ENCODE data around the gene ELAVL2. TPM values are rescaled to one million over a fixed set of nuclear protein-coding genes. Genes with fewer than 3 reads are reported as not detected.

Gene ELAVL2
- total RNA-seq (2021), result not detected in 2 replicates
- not detected for Bru-seq, nascent RNA
- not detected for BruChase-seq, experiment 1, labeled RNA remaining after a 2-hour chase
- BruChase-seq, experiment 2, labeled RNA remaining after a 6-hour chase, result not detected
- long read RNA-seq, result 0 reads

GRCh38 chr9:23826120-23826629, at the start of gene ELAVL2:
Gene ELAVL2, minus strand, starts transcription at chr9:23826240. Its CDS starts 64,006 bp downstream, at chr9:23762234.
- Histone ChIP-seq H2AFZ (no peak within 1 kb of the TSS), H3K27ac (no peak within 1 kb of the TSS), H3K9me2 (ENCODE audit: insufficient read depth) (no peaks in the 10 kb centered on the region), H3K79me2 (ENCODE audit: low read depth) (no peaks in the 10 kb centered on the region), H3K9me3 (ENCODE audit: insufficient read depth, low read depth) (no peaks in the 10 kb centered on the region), H4K20me1 (ENCODE audit: insufficient read depth) (no peaks in the 10 kb centered on the region), H3F3A (ENCODE audit: insufficient read depth, low read depth) (no peaks in the 10 kb centered on the region), H3K36me3 (ENCODE audit: low read depth) (no peaks in the 10 kb centered on the region), H3K4me3 (peak within 1 kb of the TSS; percentile 24; the same call in 1 of the 2 replicates), H3K4me2 (peak within 1 kb of the TSS; percentile 20; the same call in 1 of the 2 replicates), H3K27me3 (ENCODE audit: insufficient read depth, low read depth) (peaks cover 13% of the 10 kb centered on the region), H3K4me1 (replicated peaks; ENCODE audit: insufficient read depth) (no peaks in the 10 kb centered on the region)
- intact Hi-C loops (cut with micrococcal nuclease; ENCODE audit: unreplicated experiment), result no loop called here
- ChIA-PET CTCF (no interaction called here), POLR2A (ENCODE audit: unreplicated experiment) (no interaction called here)
- peak in 1 of 2 experiments; percentile 56 for DNase-seq
- no TSS peak for BruUV-seq (replicated peaks)
- no peak for TF ChIP-seq EZH2 (IDR thresholded peaks at IDR 0.05; ENCODE audit: low read depth)
- no peak for TF ChIP-seq CTCF (conservative IDR thresholded peaks at IDR 0.05)

DNA sequence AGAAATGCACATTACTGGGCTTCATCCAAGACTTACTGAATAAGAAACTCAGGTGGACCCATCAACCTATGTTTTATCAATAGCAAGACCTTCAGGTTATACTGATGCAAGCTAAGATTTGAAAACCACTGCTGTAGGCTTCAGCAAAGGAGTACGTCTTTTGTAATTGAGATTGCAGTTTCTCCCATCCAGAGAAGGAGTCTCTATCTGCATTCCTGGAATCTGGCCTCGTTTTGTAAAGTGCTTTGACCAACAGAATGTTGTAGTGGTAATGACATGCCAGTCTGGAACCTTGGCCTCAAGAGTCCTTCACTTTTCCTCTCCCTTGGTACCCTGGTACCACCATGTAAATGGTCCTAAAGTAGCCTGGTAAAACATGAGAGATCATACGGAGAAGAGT, 32.2 kb upstream of the ELAVL2 start:
- Histone ChIP-seq H3K9me3 (ENCODE audit: insufficient read depth, low read depth) (no peaks in the 10 kb centered on the region), H3K4me1 (replicated peaks; ENCODE audit: insufficient read depth) (no peaks in the 10 kb centered on the region), H2AFZ (no peak overlapping the region), H3K4me3 (no peak overlapping the region), H3F3A (ENCODE audit: insufficient read depth, low read depth) (no peaks in the 10 kb centered on the region), H3K27ac (no peak overlapping the region), H3K79me2 (ENCODE audit: low read depth) (no peaks in the 10 kb centered on the region), H3K4me2 (no peak overlapping the region), H3K9me2 (ENCODE audit: insufficient read depth) (no peaks in the 10 kb centered on the region), H3K27me3 (ENCODE audit: insufficient read depth, low read depth) (no peaks in the 10 kb centered on the region), H4K20me1 (ENCODE audit: insufficient read depth) (no peaks in the 10 kb centered on the region), H3K36me3 (ENCODE audit: low read depth) (no peaks in the 10 kb centered on the region)
- POLR2A ChIA-PET (ENCODE audit: unreplicated experiment), result no interaction called here
- intact Hi-C loops (cut with micrococcal nuclease; ENCODE audit: unreplicated experiment), result no loop called here
- no peak for TF ChIP-seq CTCF (conservative IDR thresholded peaks at IDR 0.05)
- no peak for TF ChIP-seq EZH2 (IDR thresholded peaks at IDR 0.05; ENCODE audit: low read depth)
- no peak for DNase-seq
- CTCF ChIA-PET, result no interaction called here
- no TSS peak for BruUV-seq (replicated peaks)

DNA sequence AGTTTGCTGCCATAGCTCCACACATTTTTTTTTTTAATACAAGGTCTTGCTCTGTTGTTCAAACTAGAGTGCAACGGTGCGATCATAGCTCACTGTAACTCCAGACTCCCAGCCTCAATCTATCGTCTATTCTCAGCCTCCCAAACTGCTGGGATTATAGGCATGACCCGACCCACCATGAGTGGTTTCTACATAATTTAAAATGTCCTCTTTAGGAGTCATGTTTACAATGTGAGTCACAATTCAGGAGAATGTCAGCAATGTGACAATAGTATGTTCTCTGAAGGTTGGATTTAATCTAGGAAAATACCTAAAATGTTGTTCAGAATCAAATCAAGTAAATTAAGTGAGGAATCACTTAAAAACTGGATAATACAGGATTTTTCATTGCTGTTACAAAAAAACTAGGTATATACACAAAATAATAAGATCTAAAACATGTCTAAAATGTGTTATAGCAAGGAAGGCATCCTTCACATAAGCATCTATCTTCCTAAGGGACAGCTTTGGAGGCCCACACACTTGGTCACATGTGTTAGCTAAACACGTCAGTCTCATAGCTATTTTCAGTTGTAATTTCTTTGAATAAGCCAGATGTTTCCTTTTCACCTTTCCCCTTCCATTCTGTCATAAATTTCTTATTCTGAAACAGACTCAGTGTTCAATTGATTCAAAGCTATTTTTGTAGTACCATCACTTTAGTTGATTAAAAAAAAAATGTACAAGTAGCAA, 30.0 kb upstream of the ELAVL2 start:
- POLR2A ChIA-PET (ENCODE audit: unreplicated experiment), result no interaction called here

More for the DNA sequence above, 30.0 kb upstream of the ELAVL2 start:
- Histone ChIP-seq H3K36me3 (ENCODE audit: low read depth) (no peaks in the 10 kb centered on the region), H3K27ac (no peak overlapping the region), H3K4me3 (no peak overlapping the region), H3K27me3 (ENCODE audit: insufficient read depth, low read depth) (no peaks in the 10 kb centered on the region), H3K79me2 (ENCODE audit: low read depth) (no peaks in the 10 kb centered on the region), H3K9me3 (ENCODE audit: insufficient read depth, low read depth) (no peaks in the 10 kb centered on the region), H3K9me2 (ENCODE audit: insufficient read depth) (no peaks in the 10 kb centered on the region), H2AFZ (no peak overlapping the region), H3K4me2 (no peak overlapping the region), H4K20me1 (ENCODE audit: insufficient read depth) (no peaks in the 10 kb centered on the region), H3K4me1 (replicated peaks; ENCODE audit: insufficient read depth) (no peaks in the 10 kb centered on the region), H3F3A (ENCODE audit: insufficient read depth, low read depth) (no peaks in the 10 kb centered on the region)
- TF ChIP-seq EZH2 (IDR thresholded peaks at IDR 0.05; ENCODE audit: low read depth), result no peak
- TF ChIP-seq CTCF (conservative IDR thresholded peaks at IDR 0.05), result no peak
- BruUV-seq (replicated peaks), result no TSS peak
- intact Hi-C loops (cut with micrococcal nuclease; ENCODE audit: unreplicated experiment), result no loop called here
- CTCF ChIA-PET, result no interaction called here
- DNase-seq, result no peak
